ENCODE results near the gene PCBP1.
A peak's percentile ranks its signal among the peaks of the same experiment; 100 is the strongest.
"Not testable (repeated sequence)": the region's sequence is repeated elsewhere in the genome, so short reads cannot be mapped to it uniquely, and the experiment has no call there.

PCBP1 gene

DNA sequence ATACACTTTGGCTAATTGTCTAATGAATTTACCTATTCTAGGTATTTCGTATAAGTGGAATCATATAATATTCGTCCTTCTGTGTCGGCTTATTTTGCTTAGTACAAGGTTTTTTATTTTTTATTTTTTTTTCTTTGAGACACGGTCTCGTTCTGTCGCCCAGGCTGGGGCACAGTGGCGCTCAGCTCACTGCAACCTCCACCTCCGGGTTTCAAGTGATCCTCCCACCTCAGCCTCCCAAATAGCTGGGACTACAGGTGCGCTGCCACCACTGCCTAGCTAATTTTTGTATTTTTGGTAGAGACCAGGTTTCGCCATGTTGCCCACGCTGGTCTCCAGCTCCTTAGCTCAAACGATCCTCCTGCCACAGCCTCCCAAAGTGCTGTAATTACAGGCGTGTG is 38.2 kb downstream of the PCBP1 start:
- no peak for DNase-seq (ENCODE audit: low spot score)

DNA sequence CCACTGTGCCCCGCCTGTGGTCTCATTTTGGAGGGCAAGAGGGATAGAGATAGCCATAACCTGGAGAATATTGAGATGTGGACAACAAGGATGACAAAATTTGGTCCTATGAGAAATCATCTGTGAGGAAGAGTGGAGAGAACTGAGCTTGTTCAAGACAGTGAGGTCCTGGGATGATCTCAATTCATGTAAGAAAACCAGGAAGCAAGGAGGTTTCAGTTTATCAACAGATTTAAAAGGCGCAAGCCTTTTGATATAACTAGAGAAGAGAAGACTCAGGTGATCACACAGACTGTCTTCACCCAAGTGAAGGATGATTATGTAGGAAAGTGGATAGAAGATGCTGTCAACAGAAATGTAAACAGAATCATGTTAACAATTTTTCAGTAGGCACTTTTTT is 39.1 kb downstream of the PCBP1 start:
- no peak for DNase-seq (ENCODE audit: low spot score)

DNA sequence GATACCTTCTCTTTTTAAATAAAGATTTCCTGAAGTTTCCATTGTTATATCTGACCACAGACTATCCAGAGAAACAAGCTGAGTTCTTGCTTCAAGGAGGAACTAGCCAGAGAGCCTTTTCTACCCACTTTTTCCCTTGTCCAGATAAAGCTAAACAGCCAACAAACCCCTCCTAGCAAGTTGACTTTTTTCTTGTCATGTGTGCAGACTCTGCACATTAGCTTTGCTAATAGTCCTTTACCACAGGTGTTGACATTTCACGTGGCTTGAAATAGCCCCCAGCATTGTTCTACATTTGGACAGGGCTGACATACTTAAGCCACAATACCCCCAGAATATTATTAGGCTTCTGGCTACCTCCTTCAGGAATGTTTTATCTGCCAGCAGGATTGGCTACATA is 40.7 kb downstream of the PCBP1 start:
- no peak for DNase-seq (ENCODE audit: low spot score)

DNA sequence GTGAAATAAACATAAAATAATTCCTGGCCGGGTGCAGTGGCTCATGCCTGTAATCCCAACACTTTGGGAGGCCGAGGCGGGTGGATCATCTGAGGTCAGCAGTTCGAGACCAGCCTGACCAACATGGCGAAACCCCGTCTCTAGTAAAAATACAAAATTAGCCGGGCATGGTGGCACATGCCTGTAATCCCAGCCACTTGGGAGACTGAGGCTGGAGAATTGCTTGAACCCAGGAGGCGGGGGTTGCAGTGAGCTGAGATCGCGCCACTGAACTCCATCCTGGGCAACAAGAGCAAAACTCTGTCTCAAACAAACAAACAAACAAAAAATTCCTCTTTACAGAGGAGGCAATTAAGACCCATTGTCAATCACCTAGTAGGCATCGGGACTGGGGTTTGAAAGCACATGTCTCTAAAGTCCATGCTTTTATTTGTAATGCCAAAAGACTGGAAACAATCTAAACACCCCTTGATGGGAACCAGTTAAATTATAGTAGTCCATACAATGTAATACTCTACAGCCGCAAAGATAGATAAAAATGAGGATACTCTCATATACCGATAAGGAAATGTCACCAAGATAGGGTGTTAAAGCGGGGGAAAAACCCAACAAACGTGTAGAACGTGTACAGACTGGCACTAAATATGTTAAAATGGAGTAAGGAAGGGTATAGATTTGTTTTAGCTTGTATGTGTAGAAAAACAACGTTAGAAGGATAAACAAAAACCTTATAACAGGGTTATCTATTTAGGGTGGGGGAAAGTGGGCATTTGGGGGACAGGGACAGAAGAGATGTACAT is 44.3 kb downstream of the PCBP1 start:
- DNase-seq (ENCODE audit: low spot score) = not testable (repeated sequence)

DNA sequence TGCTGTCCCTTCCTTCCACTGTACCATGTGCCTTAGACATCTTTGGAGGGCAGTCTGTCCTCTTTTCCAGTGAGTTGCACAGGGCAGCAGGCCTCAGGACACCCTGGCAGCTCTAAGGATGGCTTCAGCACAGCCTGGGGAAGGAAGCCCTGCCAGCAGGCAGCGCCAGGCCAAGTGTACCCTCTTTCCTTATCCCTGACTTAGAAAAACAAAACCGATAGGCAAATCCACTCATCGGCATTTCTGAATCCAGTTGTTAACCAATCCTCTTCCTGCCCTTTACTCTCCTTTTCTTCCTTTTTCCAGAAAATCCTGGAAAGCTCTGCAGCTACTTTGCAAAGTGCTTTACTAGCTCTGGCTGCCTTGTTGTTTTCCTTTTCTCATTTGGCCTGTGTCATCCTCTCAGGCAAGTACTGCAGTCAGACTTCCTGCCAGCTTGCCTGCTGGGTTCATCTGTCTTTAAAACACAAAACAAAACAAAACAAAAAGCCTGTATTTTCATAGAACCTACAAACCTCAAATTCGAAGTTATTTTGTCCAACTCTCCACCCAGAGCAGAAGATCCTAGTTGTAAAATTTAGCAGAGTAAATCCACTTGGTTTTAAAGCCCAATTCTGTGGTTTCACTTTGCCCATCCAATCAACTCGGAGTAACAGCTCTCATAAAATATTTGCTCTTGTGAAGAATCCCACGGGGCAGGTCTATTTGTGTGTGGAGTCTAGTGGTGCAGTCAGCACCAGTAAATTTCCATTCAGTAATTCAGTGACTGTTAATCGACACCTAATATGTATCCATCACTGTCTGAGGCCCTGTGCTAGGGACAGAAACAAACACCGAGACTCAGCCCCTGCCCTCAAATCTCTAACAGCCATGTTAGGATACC is 45.2 kb downstream of the PCBP1 start:
- peak; percentile 73 for DNase-seq (ENCODE audit: low spot score)

DNA sequence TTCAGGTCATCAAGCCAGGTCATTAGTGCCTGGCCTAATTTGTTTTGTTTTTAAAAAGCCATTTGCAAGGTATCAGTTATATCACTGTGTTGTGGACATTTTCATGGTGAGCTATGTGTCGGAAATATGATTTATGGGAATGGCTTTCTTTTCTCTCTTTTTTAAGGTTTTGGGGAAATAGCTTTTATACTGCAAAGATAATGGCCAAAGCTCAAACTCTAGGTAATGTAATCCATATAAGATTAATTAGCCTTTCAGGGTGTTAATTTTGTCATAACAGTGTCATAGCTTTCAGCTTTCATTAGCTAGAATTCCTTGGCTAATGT is 45.8 kb downstream of the PCBP1 start:
- DNase-seq (ENCODE audit: low spot score) = no peak

DNA sequence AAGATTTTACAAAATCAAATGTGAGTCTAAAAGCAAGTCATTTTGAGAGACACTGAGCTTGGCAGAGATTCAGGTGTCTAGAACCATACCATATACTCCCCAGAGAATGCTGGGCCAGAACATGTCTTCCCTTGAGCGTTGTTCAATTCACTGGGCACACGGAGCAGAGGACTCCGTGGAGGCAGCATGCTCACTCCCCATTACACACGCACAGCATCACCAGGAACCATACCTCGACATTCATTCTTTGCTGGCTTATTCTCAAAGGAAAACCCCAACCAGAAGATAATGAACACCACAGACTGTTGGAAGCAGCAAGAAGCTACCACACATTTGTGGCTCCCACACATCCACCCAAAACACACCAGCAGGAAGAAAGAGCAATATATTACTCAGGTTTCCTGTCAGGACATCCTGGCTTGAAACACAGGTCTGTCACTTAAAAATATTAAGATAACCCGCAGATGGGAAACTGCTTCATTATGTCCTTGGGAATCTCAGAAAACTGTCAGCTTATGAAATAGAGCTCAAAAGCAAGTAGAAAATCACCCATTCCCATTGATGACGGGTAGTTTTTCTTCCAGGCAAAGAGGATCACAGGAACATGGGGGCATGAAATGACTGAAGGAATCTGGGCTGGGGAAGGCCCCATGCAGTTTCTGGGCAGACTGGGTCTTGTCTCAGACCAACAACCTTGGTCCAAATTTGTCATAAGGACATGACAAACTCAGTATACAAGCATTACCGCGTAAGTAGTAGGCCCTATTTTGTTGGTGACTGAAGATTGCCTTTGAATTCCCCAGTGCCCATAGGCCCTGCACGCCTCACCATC is 46.4 kb downstream of the PCBP1 start:
- DNase-seq (ENCODE audit: low spot score) = peak; percentile 50

DNA sequence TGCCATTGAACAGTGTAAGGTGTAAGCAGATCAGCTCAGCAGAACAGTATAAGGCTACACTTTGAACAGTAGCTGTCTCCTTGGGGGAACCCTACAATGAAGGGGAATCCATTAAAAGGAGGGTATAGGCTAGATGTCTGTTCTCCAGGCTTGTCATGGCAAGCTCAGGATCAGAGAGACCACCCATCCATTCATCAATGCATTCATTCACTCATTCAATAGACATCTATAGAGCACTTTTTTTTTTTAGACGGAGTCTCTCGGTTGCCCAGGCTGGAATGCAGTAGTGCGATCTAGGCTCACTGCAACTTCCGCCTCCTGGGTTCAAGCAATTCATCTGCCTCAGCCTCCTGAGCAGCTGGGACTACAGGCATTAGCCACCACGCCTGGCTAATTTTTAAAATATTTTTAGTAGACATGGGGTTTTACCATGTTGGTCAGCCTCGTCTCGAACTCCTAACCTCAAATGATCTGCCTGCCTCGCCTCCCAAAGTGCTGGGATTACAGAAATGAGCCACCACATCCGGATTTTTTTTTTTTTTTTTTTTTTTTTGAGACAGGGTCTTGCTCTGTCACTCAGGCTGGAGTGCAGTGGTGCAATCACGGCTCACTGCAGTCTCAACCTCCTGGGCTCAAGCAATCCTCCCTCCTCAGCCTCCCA is 47.2 kb downstream of the PCBP1 start:
- not testable (repeated sequence) for DNase-seq (ENCODE audit: low spot score)

All from CD4-positive, alpha-beta T cell treated with Interleukin-15 for 4 hours (primary cell).